ENCODE measurements around the gene SRGAP3. TPM values are rescaled to one million over a fixed set of nuclear protein-coding genes. Genes with fewer than 3 reads are reported as not detected.

SRGAP3 gene
- polyA plus RNA-seq, 3 donors, result 0.27 to 1.3 (median 0.87) TPM

GRCh38 chr3:9175421-9175820 is 74.0 kb downstream of the SRGAP3 start:
- no peaks in the 10 kb centered on the region for H3K9me3 Mint-ChIP-seq
- Histone ChIP-seq H3K27ac (ENCODE audit: low read depth in 1 of 2, low read length in 2 of 2) (no peak overlapping the region), H3K27me3 (ENCODE audit: control insufficient read depth in 2 of 2, insufficient read depth in 2 of 2, low read length in 2 of 2) (no peaks in the 10 kb centered on the region), H4K20me1 (ENCODE audit: insufficient read depth, low read length) (no peaks in the 10 kb centered on the region), H3K4me3 (replicated peaks in 1 of 3; ENCODE audit: low read depth in 2 of 3, low read length in 3 of 3) (no peak overlapping the region), H3K4me2 (replicated peaks; ENCODE audit: extremely low read depth, low read length, poor library complexity, severe bottlenecking) (no peak overlapping the region), H3K9me3 (replicated peaks in 1 of 2; ENCODE audit: control insufficient read depth in 1 of 2, insufficient read depth in 1 of 2, low read length in 2 of 2) (no peaks in the 10 kb centered on the region), H3K36me3 (replicated peaks in 1 of 2; ENCODE audit: control insufficient read depth in 1 of 2, insufficient read depth in 2 of 2, low read length in 2 of 2) (no peaks in the 10 kb centered on the region), H3K4me1 (ENCODE audit: control insufficient read depth in 1 of 2, insufficient read depth in 2 of 2, low read length in 2 of 2) (peaks cover 32 to 35% of the 10 kb centered on the region in 2 donors), H3K79me2 (ENCODE audit: insufficient read depth, low read length) (no peaks in the 10 kb centered on the region), H2AFZ (ENCODE audit: insufficient read depth, low read depth, low read length, poor library complexity, severe bottlenecking) (no peak overlapping the region), H3K9ac (ENCODE audit: insufficient read depth, low read length, poor library complexity, severe bottlenecking) (no peak overlapping the region)
- intact Hi-C loops (cut with micrococcal nuclease), result no loop called here
- H3K36me3 Mint-ChIP-seq, result no peaks in the 10 kb centered on the region
- no peak for DNase-seq
- H3K27ac Mint-ChIP-seq, result no peak overlapping the region
- H3K4me1 Mint-ChIP-seq, result peaks cover 46% of the 10 kb centered on the region
- peaks cover 0 to 5% (median 3%) of the 10 kb centered on the region in 3 donors for H3K27me3 Mint-ChIP-seq (ENCODE audit: low read depth in 3 of 3)
- H3K4me3 Mint-ChIP-seq, result no peak overlapping the region
- TF ChIP-seq, protein P1, sequence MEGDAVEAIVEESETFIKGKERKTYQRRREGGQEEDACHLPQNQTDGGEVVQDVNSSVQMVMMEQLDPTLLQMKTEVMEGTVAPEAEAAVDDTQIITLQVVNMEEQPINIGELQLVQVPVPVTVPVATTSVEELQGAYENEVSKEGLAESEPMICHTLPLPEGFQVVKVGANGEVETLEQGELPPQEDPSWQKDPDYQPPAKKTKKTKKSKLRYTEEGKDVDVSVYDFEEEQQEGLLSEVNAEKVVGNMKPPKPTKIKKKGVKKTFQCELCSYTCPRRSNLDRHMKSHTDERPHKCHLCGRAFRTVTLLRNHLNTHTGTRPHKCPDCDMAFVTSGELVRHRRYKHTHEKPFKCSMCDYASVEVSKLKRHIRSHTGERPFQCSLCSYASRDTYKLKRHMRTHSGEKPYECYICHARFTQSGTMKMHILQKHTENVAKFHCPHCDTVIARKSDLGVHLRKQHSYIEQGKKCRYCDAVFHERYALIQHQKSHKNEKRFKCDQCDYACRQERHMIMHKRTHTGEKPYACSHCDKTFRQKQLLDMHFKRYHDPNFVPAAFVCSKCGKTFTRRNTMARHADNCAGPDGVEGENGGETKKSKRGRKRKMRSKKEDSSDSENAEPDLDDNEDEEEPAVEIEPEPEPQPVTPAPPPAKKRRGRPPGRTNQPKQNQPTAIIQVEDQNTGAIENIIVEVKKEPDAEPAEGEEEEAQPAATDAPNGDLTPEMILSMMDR (IDR thresholded peaks at IDR 0.05), result no peak
- 87% methylated on average over 2 of the region's 5 CpGs for WGBS (ENCODE audit: insufficient coverage)

DNA sequence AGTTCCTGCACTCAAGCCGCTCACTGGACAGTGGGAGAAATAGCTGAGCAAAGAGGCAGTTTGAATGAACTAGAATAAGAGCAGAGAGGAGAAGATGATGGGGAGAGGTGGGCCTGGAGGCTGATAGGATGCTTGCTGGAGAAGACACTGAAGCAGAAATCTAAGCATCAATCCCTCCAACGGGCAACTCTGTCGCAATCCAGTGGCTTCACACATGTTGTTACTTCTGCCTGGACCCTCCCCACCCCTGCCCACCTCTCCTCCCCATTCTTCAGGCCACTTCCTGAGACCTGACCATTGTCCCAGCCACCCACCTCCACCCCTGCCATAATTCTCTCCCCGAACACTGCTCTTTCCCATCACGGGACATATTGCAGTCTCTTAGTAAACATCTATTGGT is 76.0 kb downstream of the SRGAP3 start:
- Mint-ChIP-seq H3K27me3 (ENCODE audit: low read depth in 3 of 3) (peaks cover 0 to 5% (median 3%) of the 10 kb centered on the region in 3 donors), H3K4me1 (peaks cover 29% of the 10 kb centered on the region), H3K4me3 (no peak overlapping the region), H3K9me3 (no peaks in the 10 kb centered on the region), H3K27ac (peak overlapping the region in 3 of 7 donors; percentile 8 to 19 (median 10)), H3K36me3 (no peaks in the 10 kb centered on the region)
- Histone ChIP-seq H4K20me1 (ENCODE audit: insufficient read depth, low read length) (no peaks in the 10 kb centered on the region), H3K4me3 (replicated peaks in 1 of 3; ENCODE audit: low read depth in 2 of 3, low read length in 3 of 3) (no peak overlapping the region), H2AFZ (ENCODE audit: insufficient read depth, low read depth, low read length, poor library complexity, severe bottlenecking) (no peak overlapping the region), H3K9me3 (replicated peaks in 1 of 2; ENCODE audit: control insufficient read depth in 1 of 2, insufficient read depth in 1 of 2, low read length in 2 of 2) (no peaks in the 10 kb centered on the region), H3K27ac (ENCODE audit: low read depth in 1 of 2, low read length in 2 of 2) (no peak overlapping the region), H3K9ac (ENCODE audit: insufficient read depth, low read length, poor library complexity, severe bottlenecking) (no peak overlapping the region), H3K4me2 (replicated peaks; ENCODE audit: extremely low read depth, low read length, poor library complexity, severe bottlenecking) (no peak overlapping the region), H3K27me3 (ENCODE audit: control insufficient read depth in 2 of 2, insufficient read depth in 2 of 2, low read length in 2 of 2) (no peaks in the 10 kb centered on the region), H3K79me2 (ENCODE audit: insufficient read depth, low read length) (no peaks in the 10 kb centered on the region), H3K4me1 (ENCODE audit: control insufficient read depth in 1 of 2, insufficient read depth in 2 of 2, low read length in 2 of 2) (peaks cover 17 to 20% of the 10 kb centered on the region in 2 donors), H3K36me3 (replicated peaks in 1 of 2; ENCODE audit: control insufficient read depth in 1 of 2, insufficient read depth in 2 of 2, low read length in 2 of 2) (no peaks in the 10 kb centered on the region)
- 46% methylated on average over 5 of the region's 5 CpGs for WGBS (ENCODE audit: insufficient coverage)
- intact Hi-C loops (cut with micrococcal nuclease), result no loop called here
- TF ChIP-seq, protein P1 (IDR thresholded peaks at IDR 0.05), result no peak
- DNase-seq, result no peak

Data from CD14-positive monocyte (primary cell).